CD14-positive monocyte (primary cell): ENCODE measurements around the gene ZNF652. TPM values are rescaled to one million over a fixed set of nuclear protein-coding genes. Genes with fewer than 3 reads are reported as not detected.

Experiments
- DNase-seq, 3 donors: peaks; one replicate each; pipeline ENCODE4 v3.0.0-alpha.2; 2011 to 2022
- H2AFZ ChIP-seq: 2 replicates; pipeline ENCODE4 v1.6.0; 2012; ENCODE audit warnings: mild to moderate bottlenecking, low read depth, low read length, inconsistent platforms; ENCODE audit not compliant: insufficient read depth, poor library complexity, severe bottlenecking
- H3K27ac ChIP-seq, 2 donors: 1 replicate in 1 of 2; 2 replicates in 1 of 2; pipeline ENCODE4 v1.5.1; 2012 to 2013; ENCODE audit warnings: low read length in 2 of 2, control low read depth in 1 of 2, inconsistent platforms in 1 of 2, low read depth in 1 of 2, mild to moderate bottlenecking in 1 of 2
- H3K27me3 ChIP-seq, 2 donors: one replicate each; pipeline versions ENCODE4 v1.6.0 to v1.6.1; 2011 to 2013; ENCODE audit warnings: low read length in 2 of 2; ENCODE audit not compliant: control insufficient read depth in 2 of 2, insufficient read depth in 2 of 2
- H3K36me3 ChIP-seq, 2 donors: replicated peaks in 1 of 2; 1 replicate in 1 of 2; 2 replicates in 1 of 2; pipeline versions ENCODE4 v1.5.1 to v1.6.1; 2012 to 2013; ENCODE audit warnings: low read length in 2 of 2, control low read depth in 1 of 2, inconsistent platforms in 1 of 2, mild to moderate bottlenecking in 1 of 2; ENCODE audit not compliant: insufficient read depth in 2 of 2, control insufficient read depth in 1 of 2
- H3K4me1 ChIP-seq, 2 donors: 1 replicate in 1 of 2; 2 replicates in 1 of 2; pipeline versions ENCODE4 v1.5.1 to v1.6.1; 2012 to 2013; ENCODE audit warnings: low read length in 2 of 2, control low read depth in 1 of 2, inconsistent platforms in 1 of 2, mild to moderate bottlenecking in 1 of 2, moderate library complexity in 1 of 2; ENCODE audit not compliant: insufficient read depth in 2 of 2, control insufficient read depth in 1 of 2
- H3K4me2 ChIP-seq: replicated peaks from 2 replicates; pipeline ENCODE3; 2012; ENCODE audit warnings: low read length, moderate library complexity, mild to moderate bottlenecking; ENCODE audit not compliant: poor library complexity, severe bottlenecking; ENCODE audit errors: extremely low read depth
- H3K4me3 ChIP-seq, 3 experiments: fragments of 200-600 bp in 1 of 3; sonication (generic) in 1 of 3; replicated peaks in 1 of 3; 1 replicate in 2 of 3; 2 replicates in 1 of 3; pipeline ENCODE4 v1.5.1; 2011 to 2013; ENCODE audit warnings: low read length in 3 of 3, mild to moderate bottlenecking in 3 of 3, control low read depth in 2 of 3, low read depth in 2 of 3, inconsistent platforms in 1 of 3, moderate library complexity in 1 of 3
- H3K79me2 ChIP-seq: 2 replicates; pipeline ENCODE4 v1.6.0; 2012; ENCODE audit warnings: mild to moderate bottlenecking, control low read depth, inconsistent platforms, low read length, moderate library complexity; ENCODE audit not compliant: insufficient read depth
- H3K9ac ChIP-seq: 2 replicates; pipeline ENCODE4 v1.6.0; 2017; ENCODE audit warnings: low read length, mild to moderate bottlenecking; ENCODE audit not compliant: insufficient read depth, poor library complexity, severe bottlenecking
- H3K9me3 ChIP-seq, 2 donors: replicated peaks in 1 of 2; 1 replicate in 1 of 2; 2 replicates in 1 of 2; pipeline versions ENCODE4 v1.5.1 to v1.6.1; 2012 to 2013; ENCODE audit warnings: low read length in 2 of 2, control low read depth in 1 of 2; ENCODE audit not compliant: control insufficient read depth in 1 of 2, insufficient read depth in 1 of 2
- H4K20me1 ChIP-seq: 2 replicates; pipeline ENCODE4 v1.6.0; 2012; ENCODE audit warnings: mild to moderate bottlenecking, low read length, control low read depth, moderate library complexity; ENCODE audit not compliant: insufficient read depth
- H3K27ac Mint-ChIP-seq, 7 donors: one replicate each; pipeline ENCODE4 v1.8.0; 2020; ENCODE audit warnings: mild to moderate bottlenecking in 7 of 7, mixed read lengths in 7 of 7, moderate library complexity in 6 of 7, inconsistent platforms in 2 of 7
- H3K27me3 Mint-ChIP-seq, 3 donors: one replicate each; pipeline ENCODE4 v1.8.0; 2021 to 2022; ENCODE audit warnings: low read depth in 3 of 3, mild to moderate bottlenecking in 3 of 3, mixed read lengths in 3 of 3, moderate library complexity in 3 of 3, inconsistent platforms in 1 of 3
- H3K36me3 Mint-ChIP-seq, 2 donors: one replicate each; pipeline ENCODE4 v1.8.0; 2020; ENCODE audit warnings: mixed read lengths in 2 of 2, inconsistent platforms in 1 of 2, mild to moderate bottlenecking in 1 of 2
- H3K4me1 Mint-ChIP-seq: one replicate; pipeline ENCODE4 v1.8.0; 2020; ENCODE audit warnings: mild to moderate bottlenecking, mixed read lengths
- H3K4me3 Mint-ChIP-seq, 2 donors: one replicate each; pipeline ENCODE4 v1.8.0; 2020; ENCODE audit warnings: mild to moderate bottlenecking in 2 of 2, mixed read lengths in 2 of 2, moderate library complexity in 1 of 2
- H3K9me3 Mint-ChIP-seq, 7 donors: one replicate each; pipeline ENCODE4 v1.8.0; 2020 to 2022; ENCODE audit warnings: mixed read lengths in 7 of 7, mild to moderate bottlenecking in 6 of 7, moderate library complexity in 6 of 7, inconsistent platforms in 2 of 7
- CTCF ChIP-seq: fragments of 200-600 bp; IDR thresholded peaks from one replicate; pipeline ENCODE4 v1.8.0; 2022; ENCODE audit warnings: antibody characterized with exemption, mild to moderate bottlenecking
- WGBS: methylation state at CpG from one replicate; pipeline ENCODE4 v1.1.5; 2013; ENCODE audit warnings: missing lambda C conversion rate; ENCODE audit not compliant: insufficient coverage; 5-methylcytosine and 5-hydroxymethylcytosine counted together
- intact Hi-C, 2 donors: fragments of 100-400 bp; cut with micrococcal nuclease; formaldehyde crosslinking; loops; one replicate each; pipeline versions ENCODE4 v1.15.0 to v1.15.1; 2023
- polyA plus RNA-seq, 3 donors: library from polyadenylated mRNA; depleted of rRNA in 1 of 3; unstranded in 2 of 3; stranded (reverse) in 1 of 3; fragments of 300-500 nt in 2 of 3; fragments of >200 nt in 1 of 3; fragmentation: Illumina TruSeq in 2 of 3; gene quantifications; 1 replicate in 2 of 3; 2 replicates in 1 of 3; pipeline ENCODE4 v1.2.3, GENCODE V29; 2012 to 2021

ZNF652 gene
- polyA plus RNA-seq, 3 donors = 16.9 to 19.8 (median 18.8) TPM

GRCh38 chr17:49285716-49286115, 76.3 kb downstream of the ZNF652 start:
- no peaks in the 10 kb centered on the region for H3K27me3 ChIP-seq
- 100% methylated on average over 3 of the region's 6 CpGs for WGBS

GRCh38 chr17:49280918-49281317, 81.1 kb downstream of the ZNF652 start:
- Histone ChIP-seq H4K20me1 (no peaks in the 10 kb centered on the region), H3K9me3 (no peaks in the 10 kb centered on the region), H3K4me3 (no peak overlapping the region), H3K4me2 (no peak overlapping the region), H2AFZ (no peak overlapping the region), H3K4me1 (peaks cover 11 to 18% of the 10 kb centered on the region in 2 donors), H3K36me3 (no peaks in the 10 kb centered on the region), H3K27ac (no peak overlapping the region), H3K79me2 (no peaks in the 10 kb centered on the region), H3K9ac (no peak overlapping the region), H3K27me3 (no peaks in the 10 kb centered on the region)
- Mint-ChIP-seq H3K36me3 (no peaks in the 10 kb centered on the region), H3K4me3 (no peak overlapping the region), H3K9me3 (peaks cover 0 to 4% (median 0%) of the 10 kb centered on the region in 7 donors), H3K27me3 (peaks cover 10 to 15% (median 14%) of the 10 kb centered on the region in 3 donors), H3K4me1 (peaks cover 17% of the 10 kb centered on the region), H3K27ac (no peak overlapping the region)
- DNase-seq = no peak
- no peak for TF ChIP-seq CTCF
- no CpG with 5 or more reads among the region's 4 CpGs for WGBS
- intact Hi-C loops = loop anchor here in 1 of 2 donors (10.0 kb wide), 1 partner anchor 96 kb away; no protein-coding TSS in a partner anchor

More at GRCh38 chr17:49285716-49286115, 76.3 kb downstream of the ZNF652 start:
- H2AFZ ChIP-seq = no peak overlapping the region
- Mint-ChIP-seq H3K36me3 (peaks cover 8 to 10% of the 10 kb centered on the region in 2 donors), H3K4me3 (no peak overlapping the region), H3K27me3 (peaks cover 4 to 10% (median 7%) of the 10 kb centered on the region in 3 donors), H3K27ac (peak overlapping the region in 1 of 7 donors; percentile 27), H3K9me3 (peaks cover 0 to 4% (median 0%) of the 10 kb centered on the region in 7 donors), H3K4me1 (peaks cover 3% of the 10 kb centered on the region)
- no peak overlapping the region for H3K27ac ChIP-seq
- no peaks in the 10 kb centered on the region for H3K9me3 ChIP-seq
- TF ChIP-seq CTCF = no peak
- peaks cover 5% of the 10 kb centered on the region for H4K20me1 ChIP-seq
- no peak overlapping the region for H3K4me2 ChIP-seq
- no peak for DNase-seq
- H3K9ac ChIP-seq = no peak overlapping the region
- H3K4me1 ChIP-seq = peaks cover 0 to 6% of the 10 kb centered on the region in 2 donors
- H3K4me3 ChIP-seq = no peak overlapping the region
- H3K79me2 ChIP-seq = no peaks in the 10 kb centered on the region
- H3K36me3 ChIP-seq = peaks cover 0 to 10% of the 10 kb centered on the region in 2 donors
- intact Hi-C loops = loop anchor here in 1 of 2 donors (10.0 kb wide), 1 partner anchor 101 kb away; no protein-coding TSS in a partner anchor
